Activated CD4-positive, alpha-beta T cell treated with anti-CD3 and anti-CD28 coated beads, Interleukin-2, amount 50 U/mL, for 1 hour (primary cell): ENCODE results near the gene RHOF.

Source experiments
- DNase-seq: peaks from one replicate; pipeline ENCODE4 v3.0.0-alpha.2; 2020

The RHOF gene

GRCh38 chr12:121819212-121819949 lies 25.9 kb upstream of the RHOF start:
- no peak for DNase-seq

DNA sequence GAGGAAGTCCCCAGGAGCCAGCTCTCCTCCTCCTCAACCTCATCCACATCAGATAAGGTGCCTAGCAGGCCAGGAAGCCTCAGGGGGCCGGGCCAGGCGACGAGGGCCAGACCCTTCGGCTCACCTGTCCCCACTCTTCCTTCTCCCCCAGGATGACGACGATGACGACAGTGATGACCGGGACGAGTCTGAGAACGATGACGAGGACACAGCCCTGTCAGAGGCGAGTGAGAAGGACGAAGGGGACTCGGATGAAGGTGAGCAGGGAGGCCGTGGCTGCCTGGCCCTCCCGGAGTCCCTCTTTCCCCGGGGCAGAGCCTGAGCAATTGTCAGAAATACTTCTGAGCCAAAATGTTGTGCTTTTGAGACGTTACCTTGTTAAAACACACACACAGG lies 24.2 kb upstream of the RHOF start:
- DNase-seq = no peak

DNA sequence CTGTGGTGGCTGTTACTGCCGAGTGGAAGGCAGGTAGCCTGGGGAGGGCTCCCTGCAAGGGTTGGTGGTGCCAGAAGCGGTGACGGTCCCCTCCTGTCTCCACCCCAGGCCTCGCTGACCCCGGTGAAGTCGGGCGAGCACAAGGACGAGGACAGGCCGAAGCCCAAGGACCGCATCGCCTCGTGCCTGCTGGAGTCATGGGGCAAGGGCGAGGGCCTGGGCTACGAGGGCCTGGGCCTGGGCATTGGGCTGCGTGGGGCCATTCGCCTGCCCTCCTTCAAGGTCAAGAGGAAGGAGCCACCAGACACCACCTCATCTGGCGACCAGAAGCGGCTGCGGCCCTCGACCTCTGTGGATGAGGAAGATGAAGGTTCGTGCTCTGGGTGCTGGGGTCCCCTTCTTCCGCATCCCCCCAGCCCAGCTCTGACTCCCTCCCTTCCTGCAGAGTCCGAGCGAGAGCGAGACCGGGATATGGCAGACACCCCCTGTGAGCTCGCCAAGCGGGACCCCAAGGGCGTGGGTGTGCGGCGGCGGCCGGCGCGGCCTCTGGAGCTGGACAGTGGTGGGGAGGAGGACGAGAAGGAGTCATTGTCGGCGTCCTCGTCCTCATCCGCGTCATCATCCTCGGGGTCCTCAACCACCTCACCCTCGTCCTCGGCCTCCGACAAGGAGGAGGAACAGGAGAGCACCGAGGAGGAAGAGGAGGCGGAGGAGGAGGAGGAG lies 23.6 kb upstream of the RHOF start:
- no peak for DNase-seq

GRCh38 chr12:121815263-121815662 lies 21.8 kb upstream of the RHOF start:
- DNase-seq = no peak

DNA sequence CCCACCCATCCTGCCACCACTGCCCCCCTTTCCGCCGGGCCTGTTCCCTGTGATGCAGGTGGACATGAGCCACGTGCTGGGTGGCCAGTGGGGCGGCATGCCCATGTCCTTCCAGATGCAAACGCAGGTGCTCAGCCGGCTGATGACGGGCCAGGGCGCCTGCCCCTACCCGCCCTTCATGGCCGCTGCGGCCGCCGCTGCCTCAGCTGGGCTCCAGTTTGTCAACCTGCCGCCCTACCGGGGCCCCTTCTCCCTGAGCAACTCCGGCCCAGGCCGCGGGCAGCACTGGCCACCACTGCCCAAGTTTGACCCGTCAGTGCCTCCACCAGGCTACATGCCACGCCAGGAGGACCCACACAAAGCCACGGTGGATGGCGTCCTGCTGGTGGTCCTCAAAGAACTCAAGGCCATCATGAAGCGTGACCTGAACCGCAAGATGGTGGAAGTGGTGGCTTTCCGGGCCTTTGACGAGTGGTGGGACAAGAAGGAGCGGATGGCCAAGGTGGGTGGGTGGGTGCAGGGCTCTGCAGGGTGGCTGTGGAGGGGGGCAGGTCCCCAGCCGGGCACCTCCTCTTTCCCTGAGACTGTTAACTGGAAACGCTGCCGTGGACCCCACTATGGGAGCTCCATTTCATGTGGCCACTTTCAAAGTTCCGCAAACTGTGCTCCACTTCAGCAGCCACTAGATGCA lies 21.1 kb upstream of the RHOF start:
- DNase-seq = no peak

GRCh38 chr12:121813951-121814350 lies 20.5 kb upstream of the RHOF start:
- DNase-seq = no peak

- no peak for DNase-seq
Observed at GRCh38 chr12:121812921-121813896, 19.7 kb upstream of the RHOF start.

DNA sequence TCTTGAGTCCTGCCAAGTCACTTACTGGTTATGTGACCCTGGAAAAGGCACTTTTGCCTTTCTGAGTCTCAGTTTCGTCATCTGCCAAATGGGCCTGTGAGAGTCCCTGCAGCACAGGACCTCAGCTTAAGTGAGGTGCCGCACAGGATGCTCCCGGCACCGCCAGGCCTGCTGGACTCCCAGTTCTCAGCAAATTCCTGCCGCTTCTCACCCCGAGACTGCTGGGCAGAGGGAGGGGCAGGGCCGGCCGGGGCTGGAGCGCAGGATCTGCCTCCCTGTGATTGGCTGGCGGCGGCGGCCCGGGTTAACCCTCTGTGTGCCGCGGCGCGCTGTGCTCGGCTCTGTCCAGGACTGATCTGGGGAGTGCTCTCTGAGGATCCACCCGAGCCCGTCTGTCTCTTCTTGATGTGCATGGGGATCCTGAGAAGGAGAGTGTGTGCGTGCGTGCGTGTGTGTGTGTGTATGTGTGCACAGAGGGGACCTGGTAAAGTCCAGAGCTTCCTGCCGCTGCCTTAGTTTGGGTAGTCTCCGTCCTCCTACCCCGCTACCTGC lies 18.9 kb upstream of the RHOF start:
- no peak for DNase-seq

- DNase-seq = peak; percentile 66
Observed at GRCh38 chr12:121811434-121812319, 18.2 kb upstream of the RHOF start.

GRCh38 chr12:121810833-121811433 lies 17.4 kb upstream of the RHOF start:
- no peak for DNase-seq

- DNase-seq = no peak
Observed at GRCh38 chr12:121810234-121810817, 16.8 kb upstream of the RHOF start.

GRCh38 chr12:121809712-121810116 lies 16.2 kb upstream of the RHOF start:
- DNase-seq = no peak

GRCh38 chr12:121808623-121809022 lies 15.1 kb upstream of the RHOF start:
- DNase-seq = no peak

- no peak for DNase-seq
Observed at GRCh38 chr12:121807642-121808347, 14.3 kb upstream of the RHOF start.

GRCh38 chr12:121806546-121807423 lies 13.3 kb upstream of the RHOF start:
- no peak for DNase-seq

GRCh38 chr12:121806009-121806545 lies 12.6 kb upstream of the RHOF start:
- no peak for DNase-seq

- no peak for DNase-seq
Observed at GRCh38 chr12:121805171-121806008, 11.9 kb upstream of the RHOF start.
